HG02885 (cell line): ENCODE results near the gene CAPN5.
"Not testable (repeated sequence)": the region's sequence is repeated elsewhere in the genome, so short reads cannot be mapped to it uniquely, and the experiment has no call there.

Experiments
- ATAC-seq: cut with Tn5 transposase; IDR thresholded peaks from one replicate; pipeline ENCODE4 v1.9.1; 2021; ENCODE audit warnings: mild to moderate bottlenecking; ENCODE audit not compliant: unreplicated experiment, poor library complexity

The CAPN5 gene

GRCh38 chr11:77066229-77067042 is at the start of gene CAPN5:
Gene CAPN5, plus strand, starts transcription at chr11:77066971. Its CDS starts 17,916 bp downstream, at chr11:77084887.
- peak; percentile 92 for ATAC-seq

DNA sequence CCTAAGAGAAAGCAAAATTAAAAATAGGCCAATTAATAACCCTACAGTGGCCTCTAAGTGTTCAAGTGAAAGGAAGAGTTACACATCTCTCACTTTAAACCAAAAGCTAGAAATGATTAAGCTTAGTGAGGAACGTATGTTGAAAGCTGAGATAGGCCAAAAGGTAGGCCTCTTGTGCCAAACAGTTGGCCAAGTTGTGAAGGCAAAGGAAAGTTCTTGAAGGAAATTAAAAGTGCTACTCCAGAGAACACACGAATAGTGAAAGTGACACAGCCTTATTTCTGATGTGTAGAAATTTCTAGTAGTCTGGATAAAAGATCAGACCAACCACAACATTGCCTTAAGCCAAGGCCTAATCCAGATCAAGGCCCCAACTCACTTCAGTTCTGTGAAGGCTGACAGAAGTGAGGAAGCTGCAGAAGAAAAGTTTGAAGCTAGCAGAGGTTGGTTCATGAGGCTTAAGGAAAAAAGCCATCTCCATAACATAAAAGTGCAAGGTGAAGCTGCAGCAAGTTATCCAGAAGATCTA is 48.3 kb upstream of the CAPN5 start:
- not testable (repeated sequence) for ATAC-seq

- ATAC-seq = no peak
These were observed 46.7 kb upstream of the CAPN5 start for GRCh38 chr11:77019976-77020595.

DNA sequence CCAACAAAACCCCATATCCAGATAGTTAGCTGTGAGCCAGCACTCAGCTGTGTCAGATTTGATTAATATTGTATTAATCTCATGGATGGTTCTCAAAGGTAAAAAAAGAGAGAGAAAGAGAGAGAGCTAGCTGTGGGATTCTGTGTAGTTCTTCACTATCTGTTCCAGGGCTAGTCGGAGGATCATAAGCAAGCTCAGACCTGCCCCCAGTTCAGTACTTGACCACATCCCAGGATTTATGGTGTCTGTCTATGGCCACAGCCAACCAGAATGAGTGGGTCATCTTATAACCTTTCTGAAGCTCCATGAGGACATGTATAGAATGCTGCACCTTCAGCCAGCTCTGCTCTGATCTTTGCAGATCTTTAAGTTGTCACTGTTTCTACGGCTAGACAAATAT is 46.0 kb upstream of the CAPN5 start:
- ATAC-seq = no peak

GRCh38 chr11:77024745-77025144 is 42.0 kb upstream of the CAPN5 start:
- no peak for ATAC-seq

DNA sequence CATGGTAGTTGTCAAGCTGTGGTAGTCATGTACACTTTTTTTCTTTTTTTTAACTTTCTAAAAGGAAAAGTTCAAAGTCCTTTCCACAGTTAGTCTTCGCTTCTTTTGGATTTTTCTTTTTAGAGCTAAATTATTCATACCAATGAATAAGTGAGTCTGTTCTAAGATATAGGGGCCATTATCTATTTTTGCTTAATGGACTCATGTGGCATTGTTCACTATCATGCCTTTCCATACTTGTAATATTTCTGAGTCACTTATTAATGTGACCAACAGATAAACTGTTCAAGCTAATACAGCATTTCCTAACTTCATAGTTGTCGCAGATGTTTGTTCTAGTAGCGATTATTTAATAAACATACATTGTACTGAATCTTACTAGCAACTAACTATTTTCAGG is 40.5 kb upstream of the CAPN5 start:
- no peak for ATAC-seq

- ATAC-seq = no peak
These were observed 40.0 kb upstream of the CAPN5 start for GRCh38 chr11:77026743-77027142.

DNA sequence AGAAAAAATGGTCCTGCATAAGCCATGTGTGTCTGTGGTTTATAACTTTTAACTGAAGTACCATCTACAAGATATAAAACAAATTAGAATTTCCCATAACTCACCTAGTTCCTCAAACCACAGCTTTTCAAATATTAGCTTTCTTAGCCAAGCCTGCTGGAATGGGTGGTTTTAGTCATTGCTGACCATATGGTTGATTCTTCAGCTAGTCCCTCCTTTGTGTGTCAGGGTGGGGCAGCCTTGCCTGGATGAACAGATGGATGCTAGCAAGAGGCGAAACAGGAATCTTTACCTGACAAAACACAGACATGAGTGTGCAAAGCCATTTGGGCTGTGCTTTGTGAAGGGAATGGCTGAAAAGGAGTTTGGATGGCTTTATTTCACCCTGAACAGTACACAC is 39.5 kb upstream of the CAPN5 start:
- ATAC-seq = no peak

GRCh38 chr11:77029829-77030228 is 36.9 kb upstream of the CAPN5 start:
- ATAC-seq = no peak

- ATAC-seq = no peak
These were observed 35.8 kb upstream of the CAPN5 start for GRCh38 chr11:77030834-77031414.

DNA sequence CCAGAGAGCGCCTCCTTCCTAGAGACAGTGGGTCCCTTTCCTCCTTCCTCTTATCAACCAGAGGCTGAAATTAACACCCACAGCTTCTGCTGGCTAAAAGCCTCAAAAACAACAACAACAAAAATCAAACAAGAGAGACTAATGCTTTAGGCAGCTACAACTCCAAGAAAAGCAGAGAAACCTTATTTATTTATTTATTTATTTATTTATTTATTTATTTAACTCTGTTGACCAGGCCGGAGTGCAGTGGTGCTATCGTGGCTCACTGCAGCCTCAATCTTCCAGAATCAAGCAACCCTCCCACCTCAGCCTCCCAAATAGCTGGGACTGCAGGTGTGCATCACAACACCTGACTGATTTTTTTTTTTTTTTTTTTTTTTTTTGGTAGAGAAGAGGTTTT is 35.2 kb upstream of the CAPN5 start:
- no peak for ATAC-seq

GRCh38 chr11:77035039-77035438 is 31.7 kb upstream of the CAPN5 start:
- ATAC-seq = no peak

GRCh38 chr11:77035580-77035979 is 31.2 kb upstream of the CAPN5 start:
- ATAC-seq = no peak

GRCh38 chr11:77036398-77036797 is 30.4 kb upstream of the CAPN5 start:
- ATAC-seq = no peak

GRCh38 chr11:77037057-77037456 is 29.7 kb upstream of the CAPN5 start:
- no peak for ATAC-seq

GRCh38 chr11:77038029-77038824 is 28.5 kb upstream of the CAPN5 start:
- ATAC-seq = no peak

DNA sequence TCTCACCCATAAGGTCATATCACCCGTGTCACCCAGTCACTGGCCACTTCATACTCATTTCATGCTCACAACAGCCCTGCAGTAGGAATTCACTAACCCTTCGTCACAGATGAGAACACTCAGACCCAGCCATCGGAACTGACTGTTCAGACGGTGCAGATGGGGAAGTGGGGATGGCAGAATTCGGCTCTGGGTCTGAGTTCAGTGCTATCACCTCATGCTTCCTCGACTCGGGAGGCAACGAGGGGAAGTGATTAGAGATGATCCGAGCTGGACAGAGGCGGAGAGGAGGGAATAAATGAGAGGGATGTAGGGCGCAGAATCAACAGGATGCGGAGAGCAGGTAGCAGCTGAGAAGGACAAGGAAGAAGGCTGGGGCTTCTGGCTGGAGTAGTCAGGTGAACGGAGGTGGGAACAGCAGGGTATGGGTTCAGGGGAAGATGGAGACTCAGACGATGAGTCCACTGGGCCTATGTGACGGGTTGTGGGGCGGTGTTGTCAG is 27.9 kb upstream of the CAPN5 start:
- ATAC-seq = no peak

GRCh38 chr11:77039491-77040400 is 27.0 kb upstream of the CAPN5 start:
- no peak for ATAC-seq

DNA sequence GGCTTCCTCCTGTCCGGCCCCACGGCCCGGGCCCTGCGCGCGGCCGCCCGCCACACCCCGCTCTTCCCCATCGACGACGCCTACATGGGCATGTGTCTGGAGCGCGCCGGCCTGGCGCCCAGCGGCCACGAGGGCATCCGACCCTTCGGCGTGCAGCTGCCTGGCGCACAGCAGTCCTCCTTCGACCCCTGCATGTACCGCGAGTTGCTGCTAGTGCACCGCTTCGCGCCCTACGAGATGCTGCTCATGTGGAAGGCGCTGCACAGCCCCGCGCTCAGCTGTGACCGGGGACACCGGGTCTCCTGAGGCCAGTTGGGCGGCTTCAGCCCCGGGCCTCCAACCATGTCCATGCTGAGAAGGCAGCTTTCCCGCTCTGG is 26.4 kb upstream of the CAPN5 start:
- no peak for ATAC-seq
